BLaER1 (cell line): Measurements from ENCODE around the gene SLC49A4.
A peak's percentile ranks its signal among the peaks of the same experiment; 100 is the strongest.

ENCODE experiments used
- H3K27ac ChIP-seq: shearing (Covaris generic); formaldehyde crosslinking; 2 replicates; pipeline ENCODE4 v1.8.1; 2022
- H3K27me3 ChIP-seq: shearing (Covaris generic); formaldehyde crosslinking; 2 replicates; pipeline ENCODE4 v1.8.1; 2022
- H3K36me3 ChIP-seq: shearing (Covaris generic); formaldehyde crosslinking; 2 replicates; pipeline ENCODE4 v1.8.1; 2022
- H3K4me1 ChIP-seq: shearing (Covaris generic); formaldehyde crosslinking; 2 replicates; pipeline ENCODE4 v1.8.1; 2022
- H3K4me2 ChIP-seq: shearing (Covaris generic); formaldehyde crosslinking; 2 replicates; pipeline ENCODE4 v1.8.1; 2022
- H3K4me3 ChIP-seq: shearing (Covaris generic); formaldehyde crosslinking; 2 replicates; pipeline ENCODE4 v1.8.1; 2022
- H3K9ac ChIP-seq: shearing (Covaris generic); formaldehyde crosslinking; 2 replicates; pipeline ENCODE4 v1.8.1; 2022
- H3K9me3 ChIP-seq: shearing (Covaris generic); formaldehyde crosslinking; 2 replicates; pipeline ENCODE4 v1.8.1; 2022
- H4K20me1 ChIP-seq: shearing (Covaris generic); formaldehyde crosslinking; 2 replicates; pipeline ENCODE4 v1.8.1; 2022
- Cebpa-rat ChIP-seq: shearing (Covaris generic); IDR thresholded peaks from 2 replicates; pipeline ENCODE4 v1.8.1; 2022

SLC49A4 gene

DNA sequence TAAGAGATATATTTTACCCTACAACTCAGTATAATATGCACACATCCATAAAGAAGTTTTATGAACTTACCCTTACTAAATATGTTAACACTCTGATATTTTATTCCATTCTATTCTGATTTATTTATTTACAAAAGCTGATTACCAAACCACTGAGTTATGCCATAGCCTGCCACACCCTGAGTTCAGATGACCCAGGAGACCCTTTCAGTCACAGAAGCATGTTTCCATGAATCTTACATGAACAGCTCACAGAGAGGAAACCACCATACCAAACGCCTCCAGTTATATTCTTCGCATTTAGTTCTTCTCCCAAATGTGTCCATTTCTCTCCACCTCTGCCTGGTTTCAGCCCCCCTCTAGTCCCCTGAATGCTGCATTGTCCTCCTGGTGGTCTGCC lies 129.2 kb downstream of the SLC49A4 start:
- TF ChIP-seq Cebpa-rat = no peak
- Histone ChIP-seq H3K4me2 (peak overlapping the region; percentile 33), H3K9me3 (peaks cover 10% of the 10 kb centered on the region; the same call in 1 of the 2 replicates), H3K27ac (no peak overlapping the region), H3K27me3 (peaks cover 38% of the 10 kb centered on the region), H4K20me1 (no peaks in the 10 kb centered on the region), H3K36me3 (no peaks in the 10 kb centered on the region), H3K9ac (no peak overlapping the region), H3K4me1 (peaks cover 17% of the 10 kb centered on the region), H3K4me3 (no peak overlapping the region)

DNA sequence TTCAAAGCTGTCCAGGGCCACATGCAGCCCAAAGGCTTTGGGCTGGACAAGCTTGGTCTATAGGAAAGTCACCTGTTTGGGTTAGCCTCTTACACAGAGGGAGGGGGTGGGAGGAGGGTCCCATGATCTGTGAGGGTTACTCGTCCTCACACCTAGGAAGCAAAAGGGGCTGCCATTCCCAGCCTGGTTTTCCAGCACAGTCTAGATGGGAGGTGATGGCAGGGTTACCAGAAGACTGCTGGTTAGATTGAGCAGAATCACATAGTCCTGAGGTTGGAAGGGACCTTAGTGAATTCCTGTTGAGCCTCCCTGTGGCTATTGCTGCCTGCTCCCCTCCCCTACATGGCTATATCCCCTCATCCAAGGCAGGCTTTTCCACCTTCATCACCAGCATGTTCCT lies 130.9 kb downstream of the SLC49A4 start:
- no peak overlapping the region for H3K4me2 ChIP-seq
- H3K9ac ChIP-seq = no peak overlapping the region
- peaks cover 17% of the 10 kb centered on the region for H3K4me1 ChIP-seq
- no peak overlapping the region for H3K27ac ChIP-seq
- peaks cover 29% of the 10 kb centered on the region for H3K27me3 ChIP-seq
- TF ChIP-seq Cebpa-rat = no peak
- no peaks in the 10 kb centered on the region for H4K20me1 ChIP-seq
- no peak overlapping the region for H3K4me3 ChIP-seq
- H3K9me3 ChIP-seq = peaks cover 10% of the 10 kb centered on the region; the same call in 1 of the 2 replicates
- H3K36me3 ChIP-seq = no peaks in the 10 kb centered on the region

DNA sequence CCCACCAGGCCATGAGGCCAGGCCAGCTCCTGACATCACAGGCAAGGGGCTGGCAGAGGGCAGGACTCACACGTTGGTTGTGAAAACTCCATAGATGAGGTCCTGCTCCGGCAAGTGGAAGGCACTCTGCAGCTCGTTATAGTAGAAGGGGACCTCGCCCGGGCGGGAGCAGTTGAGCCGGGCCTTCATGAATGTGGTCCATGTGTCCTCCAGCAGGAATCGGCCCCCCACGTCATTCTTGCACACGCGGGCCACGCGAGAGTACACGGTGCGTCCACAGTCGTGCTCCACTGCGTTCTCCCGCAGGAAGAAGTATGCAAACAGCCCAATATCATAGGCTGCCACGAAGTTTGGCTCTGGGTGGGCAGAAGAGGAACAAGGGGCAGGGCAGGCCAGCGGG lies 131.5 kb downstream of the SLC49A4 start:
- Histone ChIP-seq H3K27ac (no peak overlapping the region), H3K9me3 (peaks cover 10% of the 10 kb centered on the region; the same call in 1 of the 2 replicates), H3K4me1 (peaks cover 17% of the 10 kb centered on the region), H3K9ac (no peak overlapping the region), H3K27me3 (peaks cover 23% of the 10 kb centered on the region), H4K20me1 (no peaks in the 10 kb centered on the region), H3K4me2 (no peak overlapping the region), H3K36me3 (no peaks in the 10 kb centered on the region), H3K4me3 (no peak overlapping the region)
- no peak for TF ChIP-seq Cebpa-rat

DNA sequence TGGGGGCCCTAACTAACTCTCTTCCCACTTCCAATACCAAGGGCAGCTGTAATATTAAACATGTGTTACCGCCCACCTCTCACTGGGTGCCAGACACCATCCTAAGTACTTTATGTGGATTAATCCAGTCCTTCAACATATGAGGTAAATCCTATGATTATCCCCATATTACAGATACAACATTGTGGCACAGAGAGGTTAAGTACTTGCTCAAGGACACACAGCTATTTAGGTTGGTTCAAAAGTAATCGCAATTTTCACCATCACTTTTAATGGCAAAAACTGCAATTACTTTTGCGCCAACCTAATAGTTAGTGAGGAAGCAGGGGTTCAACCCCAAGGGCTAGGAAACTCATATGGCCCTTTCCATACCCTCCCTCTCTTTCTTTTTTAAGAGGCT lies 131.9 kb downstream of the SLC49A4 start:
- H3K4me3 ChIP-seq = no peak overlapping the region
- TF ChIP-seq Cebpa-rat = no peak
- peaks cover 17% of the 10 kb centered on the region for H3K4me1 ChIP-seq
- no peaks in the 10 kb centered on the region for H4K20me1 ChIP-seq
- no peak overlapping the region for H3K27ac ChIP-seq
- H3K4me2 ChIP-seq = no peak overlapping the region
- H3K9me3 ChIP-seq = peaks cover 7% of the 10 kb centered on the region; the same call in 1 of the 2 replicates
- H3K9ac ChIP-seq = no peak overlapping the region
- peaks cover 18% of the 10 kb centered on the region for H3K27me3 ChIP-seq
- no peaks in the 10 kb centered on the region for H3K36me3 ChIP-seq

DNA sequence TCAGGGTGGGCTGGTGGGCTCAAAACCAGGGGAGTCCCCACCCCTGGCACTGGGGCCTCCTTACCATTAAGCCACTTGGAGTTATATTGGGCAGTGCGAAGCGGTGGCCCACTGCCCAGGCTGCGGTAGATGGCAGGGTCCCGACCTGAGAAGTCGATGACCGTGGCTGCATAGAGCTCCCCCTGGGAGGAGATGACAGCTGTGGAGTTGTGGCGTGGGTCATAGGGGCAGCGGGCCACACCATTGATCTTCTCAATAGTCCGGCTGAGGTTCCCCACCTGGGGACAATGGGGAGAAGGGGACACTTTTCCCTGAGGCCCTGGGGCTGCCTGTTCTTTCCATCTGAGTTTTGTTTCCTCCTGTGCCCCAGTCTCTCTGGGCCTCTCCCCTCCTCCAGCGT lies 132.9 kb downstream of the SLC49A4 start:
- H3K9ac ChIP-seq = no peak overlapping the region
- H3K4me2 ChIP-seq = no peak overlapping the region
- H3K4me3 ChIP-seq = no peak overlapping the region
- H3K4me1 ChIP-seq = peaks cover 17% of the 10 kb centered on the region
- H3K36me3 ChIP-seq = no peaks in the 10 kb centered on the region
- no peak for TF ChIP-seq Cebpa-rat
- no peaks in the 10 kb centered on the region for H3K9me3 ChIP-seq
- no peaks in the 10 kb centered on the region for H4K20me1 ChIP-seq
- H3K27ac ChIP-seq = no peak overlapping the region
- H3K27me3 ChIP-seq = peaks cover 9% of the 10 kb centered on the region

DNA sequence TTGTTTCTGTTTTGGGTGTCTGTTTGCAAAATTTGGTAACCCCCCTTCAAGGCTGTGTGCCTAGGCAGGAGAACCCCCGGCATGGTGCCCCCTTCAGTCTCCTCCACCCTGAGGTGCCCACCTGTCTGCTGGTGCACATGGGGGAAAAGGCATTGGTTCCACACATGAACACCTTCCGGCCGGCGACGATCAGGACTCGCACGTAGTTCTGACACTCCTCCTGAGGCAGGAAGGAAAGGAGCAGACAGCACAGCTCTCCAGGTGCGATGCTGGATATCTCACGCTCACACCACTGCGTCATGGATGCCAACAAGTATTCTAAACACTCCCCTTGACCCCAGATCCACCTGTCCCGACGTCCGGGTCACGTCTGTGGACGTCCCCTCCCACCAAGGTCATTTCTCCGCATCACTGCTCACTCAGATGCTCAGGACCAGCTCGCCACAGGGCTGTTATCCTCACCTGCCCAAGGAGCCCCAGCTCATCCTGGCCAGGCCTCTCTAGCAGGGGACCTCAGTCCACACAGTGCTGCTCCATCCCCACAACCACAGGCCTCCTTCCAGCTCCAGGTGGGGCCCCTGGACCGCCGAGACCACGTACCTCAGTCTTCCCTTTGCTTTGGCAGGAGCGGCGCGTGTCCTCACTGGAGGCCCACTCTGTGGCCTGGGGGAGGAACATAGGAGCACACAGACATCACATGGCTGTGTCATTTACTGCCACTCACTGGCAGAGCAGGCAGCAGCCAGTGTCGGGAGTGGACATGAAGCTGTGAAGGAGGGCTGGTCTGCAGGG lies 133.7 kb downstream of the SLC49A4 start:
- Histone ChIP-seq H3K9me3 (no peaks in the 10 kb centered on the region), H3K27me3 (peaks cover under 1% of the 10 kb centered on the region; the same call in 1 of the 2 replicates), H3K27ac (no peak overlapping the region), H3K36me3 (no peaks in the 10 kb centered on the region), H4K20me1 (no peaks in the 10 kb centered on the region), H3K9ac (no peak overlapping the region), H3K4me1 (peaks cover 13% of the 10 kb centered on the region), H3K4me2 (no peak overlapping the region), H3K4me3 (no peak overlapping the region)
- TF ChIP-seq Cebpa-rat = no peak

DNA sequence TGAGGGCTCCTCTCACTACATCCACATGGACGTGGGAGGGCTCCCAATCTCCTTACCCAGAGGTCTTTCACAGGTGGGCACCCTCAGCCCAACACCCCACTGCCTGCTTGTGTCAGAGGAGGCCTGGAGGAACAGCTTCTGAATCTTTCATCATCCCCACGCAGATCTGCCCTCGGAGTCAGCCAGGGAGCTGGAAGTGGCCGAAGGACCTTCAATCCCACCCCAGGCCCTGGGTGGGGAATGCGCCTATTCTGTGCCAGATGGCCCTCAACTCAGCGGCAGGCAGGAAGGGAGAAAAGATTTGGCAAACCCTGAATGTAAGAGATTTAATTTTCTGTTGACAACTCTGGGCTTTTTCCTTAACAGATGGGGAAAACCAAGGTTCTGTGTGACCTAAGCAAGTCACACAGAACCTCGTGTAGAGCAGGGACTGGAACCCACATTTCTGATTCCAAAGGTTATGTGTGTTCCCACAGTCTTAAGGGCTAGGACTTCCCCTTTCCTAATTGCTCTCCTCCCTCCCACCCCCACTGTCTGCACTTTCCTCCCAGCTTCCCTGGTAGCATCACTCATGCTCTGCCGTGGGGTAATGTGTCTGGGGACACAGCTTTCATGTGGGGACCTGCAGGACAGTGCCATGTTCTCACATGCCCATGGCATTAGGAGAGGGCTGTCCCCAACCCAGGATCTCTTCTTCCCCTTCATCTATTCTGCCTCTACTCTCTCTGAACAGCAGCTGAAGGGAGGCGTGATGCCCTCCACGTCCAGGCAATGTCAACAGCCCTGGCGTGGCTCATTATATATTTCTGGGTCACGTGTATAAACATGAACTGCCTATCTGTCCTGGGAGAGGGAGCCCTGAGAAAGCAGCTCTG lies 134.6 kb downstream of the SLC49A4 start:
- Histone ChIP-seq H3K9me3 (no peaks in the 10 kb centered on the region), H3K4me1 (peaks cover 5% of the 10 kb centered on the region), H3K9ac (no peak overlapping the region), H3K27ac (no peak overlapping the region), H3K4me2 (no peak overlapping the region), H4K20me1 (no peaks in the 10 kb centered on the region), H3K36me3 (no peaks in the 10 kb centered on the region), H3K4me3 (no peak overlapping the region), H3K27me3 (no peaks in the 10 kb centered on the region)
- no peak for TF ChIP-seq Cebpa-rat

DNA sequence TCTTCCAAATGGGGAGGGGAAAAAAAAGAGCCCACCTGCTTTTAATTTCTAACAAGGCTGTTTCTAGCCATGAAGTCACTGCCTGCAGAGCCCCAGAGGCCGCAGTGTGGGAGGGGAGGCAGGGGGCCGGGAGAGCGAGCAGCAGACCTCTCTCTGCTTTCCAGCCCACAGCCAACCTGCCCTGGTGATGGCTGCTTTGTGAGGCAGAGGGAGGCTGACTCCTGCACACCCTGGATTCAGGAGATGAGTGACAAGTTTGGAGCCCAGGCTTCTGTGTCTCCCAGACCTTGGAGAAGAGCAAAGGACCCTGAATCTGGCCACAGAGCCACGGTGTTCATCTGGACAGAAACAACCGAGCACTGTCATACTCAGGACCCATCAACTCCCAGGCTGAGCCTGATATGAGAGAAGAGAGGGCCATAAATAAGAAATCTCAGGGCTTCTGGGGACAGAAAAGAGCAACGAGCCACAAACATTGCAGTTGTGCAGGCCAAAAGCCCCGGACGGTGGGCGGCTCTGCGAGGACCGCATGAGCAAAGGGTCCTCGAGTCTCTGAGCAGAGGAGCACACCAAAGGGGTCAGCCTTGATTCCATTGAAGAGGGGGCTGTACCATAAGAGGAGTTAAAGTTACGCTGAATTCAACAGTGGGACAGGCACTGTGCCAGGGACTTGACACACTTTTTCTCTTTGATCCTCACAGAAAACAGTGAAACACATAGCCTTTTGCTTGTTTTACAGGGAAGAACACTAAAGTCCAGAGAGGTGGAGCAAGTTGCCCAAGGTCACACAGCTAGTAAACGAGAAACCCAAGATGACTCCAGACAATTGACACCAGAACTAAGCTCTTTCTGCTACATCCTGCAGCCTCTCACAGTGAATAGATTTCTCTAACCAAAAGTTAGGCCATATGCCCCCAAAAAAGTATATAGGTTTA lies 135.5 kb downstream of the SLC49A4 start:
- Histone ChIP-seq H3K4me2 (no peak overlapping the region), H3K27ac (no peak overlapping the region), H3K9me3 (no peaks in the 10 kb centered on the region), H3K4me1 (no peaks in the 10 kb centered on the region), H3K36me3 (no peaks in the 10 kb centered on the region), H3K4me3 (no peak overlapping the region), H4K20me1 (no peaks in the 10 kb centered on the region), H3K27me3 (no peaks in the 10 kb centered on the region), H3K9ac (no peak overlapping the region)
- TF ChIP-seq Cebpa-rat = no peak
